NCI-H226 (cell line): ENCODE measurements around the gene ARCN1.
"Not testable (repeated sequence)": the region's sequence is repeated elsewhere in the genome, so short reads cannot be mapped to it uniquely, and the experiment has no call there.

Experiments used
- DNase-seq: peaks from one replicate; pipeline ENCODE4 v3.0.0-alpha.2; 2015

Gene ARCN1

GRCh38 chr11:118606844-118607228 lies 34.6 kb downstream of the ARCN1 start:
- no peak for DNase-seq

GRCh38 chr11:118607401-118608359 lies 35.5 kb downstream of the ARCN1 start, which contains the start of gene PHLDB1:
Gene PHLDB1, plus strand, starts transcription at chr11:118607615. Its CDS starts 6,222 bp downstream, at chr11:118613837.
- DNase-seq = peak; percentile 74

- DNase-seq = peak; percentile 81
These were observed 36.4 kb downstream of the ARCN1 start for GRCh38 chr11:118608360-118609227.

DNA sequence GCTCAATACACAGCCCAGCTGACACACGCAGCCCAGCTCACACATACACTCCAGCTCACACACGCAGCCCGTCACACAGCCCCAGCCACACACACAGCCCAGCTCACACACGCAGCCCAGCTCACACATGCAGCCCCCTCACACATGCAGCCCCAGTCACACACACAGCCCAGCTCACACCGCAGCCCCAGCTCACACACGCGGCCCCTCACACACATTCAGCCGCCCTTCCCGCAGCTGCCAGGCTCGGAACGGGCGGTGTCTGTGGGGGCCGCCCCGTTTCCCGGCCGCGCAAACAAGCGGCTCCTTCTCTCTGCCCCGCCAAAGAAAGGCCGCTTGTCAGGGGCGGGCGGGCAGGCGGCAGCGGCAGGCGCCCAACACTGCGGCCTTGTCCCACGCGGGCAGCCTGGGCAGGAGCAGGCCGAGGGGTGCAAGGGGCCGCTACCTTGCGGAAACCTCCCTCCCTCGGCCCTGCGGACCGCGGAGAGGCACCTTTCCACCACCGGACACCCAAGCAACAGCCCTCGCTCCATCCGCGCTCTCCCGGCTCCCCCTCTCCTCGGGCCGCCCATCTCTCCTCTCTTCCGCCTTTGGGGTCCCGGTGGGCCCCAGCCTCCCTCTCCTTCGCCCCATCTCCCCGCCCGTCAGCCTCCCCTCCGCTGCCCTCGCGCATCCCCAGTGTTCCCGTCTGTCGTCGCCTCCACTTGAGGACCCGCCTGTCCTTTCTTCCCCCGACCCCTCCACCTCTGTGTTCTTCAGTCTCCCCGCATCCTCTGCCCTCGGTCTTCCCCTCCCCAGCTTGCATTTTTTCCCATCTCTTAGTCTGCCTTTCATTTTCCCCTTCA lies 37.4 kb downstream of the ARCN1 start:
- no peak for DNase-seq

DNA sequence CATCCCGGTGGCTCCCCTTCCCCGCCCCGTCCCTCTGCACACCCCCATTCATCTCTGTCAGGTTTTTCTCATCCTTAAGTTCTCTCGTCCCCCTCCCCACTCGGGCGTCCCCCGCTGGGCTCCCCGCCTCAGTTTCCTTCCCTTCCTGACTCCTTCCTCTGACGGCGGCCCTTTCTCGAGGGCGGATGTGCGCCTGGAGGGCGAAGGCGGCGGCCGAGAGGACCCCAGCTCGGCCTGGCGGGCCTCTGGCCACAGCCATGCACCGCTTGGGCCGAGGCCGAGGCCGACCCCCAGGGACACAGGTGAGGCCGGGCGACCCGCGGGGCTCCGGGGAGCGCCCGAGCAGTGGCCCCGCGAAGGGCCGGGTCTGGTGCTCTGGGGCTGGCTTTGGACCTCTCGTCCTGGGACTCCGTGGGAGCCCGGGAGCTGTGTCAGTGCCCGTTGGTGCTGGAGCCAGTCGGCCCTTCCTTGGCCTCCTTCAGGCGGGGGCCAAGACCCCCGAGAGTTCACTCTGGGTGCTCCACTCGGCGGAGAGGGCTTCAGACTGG lies 38.1 kb downstream of the ARCN1 start:
- DNase-seq = no peak

DNA sequence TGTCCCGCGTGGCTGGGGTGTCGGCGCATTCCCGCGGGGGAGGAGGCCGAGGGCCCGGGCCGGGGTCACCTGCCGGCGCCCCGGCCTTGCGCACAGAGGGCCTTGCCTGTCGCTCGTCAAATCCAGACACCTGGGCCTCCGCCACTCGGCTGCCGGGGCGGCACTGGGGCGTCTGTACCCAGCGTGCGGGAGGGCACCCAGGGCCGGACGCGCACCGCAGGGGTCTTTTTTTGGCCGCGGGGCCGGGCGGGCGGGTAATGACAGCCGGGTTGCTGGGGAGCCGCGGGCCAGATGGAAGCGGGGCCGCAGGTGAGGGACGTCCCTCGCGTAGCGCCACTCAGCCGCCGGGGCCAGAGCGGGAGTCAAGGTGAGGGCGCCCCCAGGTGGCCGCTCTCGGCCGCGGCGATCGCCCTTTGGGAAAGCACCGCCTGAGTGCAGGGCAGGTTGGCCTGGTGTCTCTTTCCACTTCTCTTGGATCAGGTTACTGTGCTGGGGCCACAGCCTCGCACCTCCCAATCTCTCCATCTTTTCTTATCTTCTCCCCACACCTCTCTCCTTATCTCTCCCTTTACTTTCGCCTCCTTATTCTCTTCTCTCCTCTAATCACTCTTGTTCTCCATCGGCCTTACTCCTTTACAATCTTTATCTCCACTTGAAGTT lies 38.7 kb downstream of the ARCN1 start:
- DNase-seq = peak; percentile 48

GRCh38 chr11:118611433-118611795 lies 39.2 kb downstream of the ARCN1 start:
- DNase-seq = not testable (repeated sequence)

DNA sequence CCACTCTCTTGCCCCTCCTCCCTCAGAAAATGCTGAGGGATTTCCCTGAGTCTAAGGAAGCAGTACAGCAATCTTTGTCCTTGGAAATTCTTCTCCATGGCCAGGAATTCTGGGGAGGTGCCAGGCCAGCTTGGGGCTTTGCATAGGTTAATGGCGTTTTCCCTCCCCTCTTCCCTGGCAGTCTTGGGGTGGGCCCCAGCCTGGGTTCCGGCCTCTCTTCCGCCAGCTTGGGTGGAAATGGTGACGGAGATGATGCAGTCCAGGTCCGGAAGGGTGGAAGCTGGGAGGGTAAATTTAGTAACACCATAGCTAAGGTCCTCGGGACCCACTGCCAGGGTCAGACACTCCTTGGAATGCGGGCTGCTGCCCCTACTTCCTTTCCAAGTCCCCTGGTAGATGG lies 40.2 kb downstream of the ARCN1 start:
- no peak for DNase-seq

- no peak for DNase-seq
These were observed 42.3 kb downstream of the ARCN1 start for GRCh38 chr11:118614511-118614910.

GRCh38 chr11:118615282-118615975 lies 43.2 kb downstream of the ARCN1 start:
- peak; percentile 92 for DNase-seq

DNA sequence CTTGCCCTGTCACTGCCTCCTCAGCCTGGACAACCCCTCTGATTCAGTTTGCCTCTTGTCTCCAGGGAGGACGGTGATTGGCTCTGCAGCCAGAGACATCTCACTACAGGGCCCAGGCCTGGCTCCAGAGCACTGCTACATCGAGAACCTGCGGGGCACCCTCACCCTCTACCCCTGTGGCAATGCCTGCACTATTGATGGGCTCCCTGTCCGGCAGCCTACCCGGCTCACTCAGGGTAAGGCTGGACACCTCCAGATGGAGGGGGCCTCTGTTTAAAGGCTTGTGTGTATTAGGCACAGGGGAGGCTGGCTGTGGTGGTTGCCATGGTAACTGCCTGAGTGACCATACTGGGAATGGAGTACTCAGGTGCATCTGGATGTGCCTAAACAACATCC lies 43.8 kb downstream of the ARCN1 start:
- DNase-seq = no peak

GRCh38 chr11:118618115-118618990 lies 46.1 kb downstream of the ARCN1 start:
- DNase-seq = peak; percentile 88

DNA sequence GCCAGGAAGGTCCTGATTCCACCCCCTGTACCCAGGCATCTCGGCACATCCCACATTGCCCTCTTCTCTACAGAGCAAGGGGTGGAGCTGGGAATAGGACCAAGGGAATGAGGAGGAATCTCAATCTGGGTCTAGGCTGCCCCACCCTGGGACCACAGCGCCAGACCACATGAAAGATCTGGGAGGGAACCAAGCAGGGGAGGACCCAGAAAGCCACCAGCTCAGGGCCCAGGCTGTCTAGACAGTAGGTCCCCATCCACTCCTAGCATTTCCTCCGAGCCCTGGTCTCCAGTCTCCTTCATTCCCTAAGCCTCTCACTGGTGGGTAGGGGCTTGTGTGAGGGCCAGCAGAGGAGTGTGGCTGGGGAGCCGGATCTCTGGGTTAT lies 46.8 kb downstream of the ARCN1 start:
- peak; percentile 86 for DNase-seq

- peak; percentile 93 for DNase-seq
These were observed 47.4 kb downstream of the ARCN1 start for GRCh38 chr11:118619444-118620197.

GRCh38 chr11:118620529-118621070 lies 48.4 kb downstream of the ARCN1 start:
- peak; percentile 81 for DNase-seq

DNA sequence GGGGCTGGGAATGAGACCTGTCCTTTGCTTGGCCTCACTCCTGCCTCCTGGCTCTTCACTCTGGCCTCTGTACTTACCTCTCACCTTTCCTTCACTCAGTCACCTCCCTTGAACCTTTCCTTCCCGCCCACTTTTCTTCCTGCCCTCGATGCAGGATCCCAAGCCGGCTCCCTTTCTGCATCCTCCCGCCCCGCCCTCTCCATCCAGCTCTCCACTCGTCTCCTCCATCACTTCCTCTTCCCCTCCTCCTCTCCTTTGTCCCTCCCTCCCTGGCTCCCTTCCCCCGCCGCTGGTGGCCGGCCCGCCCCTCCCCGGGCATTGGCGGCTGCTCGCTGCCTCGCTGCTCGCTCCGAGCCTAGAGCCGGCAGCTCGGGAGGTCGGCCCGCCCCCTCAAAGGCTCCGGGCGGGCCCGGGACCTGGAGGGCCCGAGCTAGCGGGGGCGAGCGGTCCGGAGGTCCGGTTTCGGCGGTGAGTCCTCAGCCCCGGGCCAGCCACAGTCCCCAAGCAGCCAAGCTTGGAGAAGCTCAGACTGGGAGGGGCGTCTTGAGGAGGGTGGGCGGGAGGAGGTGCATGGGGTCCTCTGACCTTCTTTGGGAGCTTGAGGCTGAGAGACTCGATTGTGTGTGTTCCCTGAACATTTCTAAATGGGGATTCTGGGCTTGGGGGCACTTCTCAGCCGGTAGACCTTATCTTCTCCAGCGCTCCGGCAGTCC lies 49.0 kb downstream of the ARCN1 start:
- peak; percentile 93 for DNase-seq

GRCh38 chr11:118621784-118622375 lies 49.7 kb downstream of the ARCN1 start:
- no peak for DNase-seq
